GM12873 (cell line): ENCODE data around the gene SSBP1.

Experiments used
- TF ChIP-seq, protein P1 (sequence below): IDR thresholded peaks from 2 replicates; pipeline ENCODE4 v1.5.1; 2012; ENCODE audit warnings: low read depth, mild to moderate bottlenecking, moderate library complexity, low read length, control low read depth; ENCODE audit not compliant: insufficient read depth; ENCODE audit errors: missing control alignments

The SSBP1 gene

DNA sequence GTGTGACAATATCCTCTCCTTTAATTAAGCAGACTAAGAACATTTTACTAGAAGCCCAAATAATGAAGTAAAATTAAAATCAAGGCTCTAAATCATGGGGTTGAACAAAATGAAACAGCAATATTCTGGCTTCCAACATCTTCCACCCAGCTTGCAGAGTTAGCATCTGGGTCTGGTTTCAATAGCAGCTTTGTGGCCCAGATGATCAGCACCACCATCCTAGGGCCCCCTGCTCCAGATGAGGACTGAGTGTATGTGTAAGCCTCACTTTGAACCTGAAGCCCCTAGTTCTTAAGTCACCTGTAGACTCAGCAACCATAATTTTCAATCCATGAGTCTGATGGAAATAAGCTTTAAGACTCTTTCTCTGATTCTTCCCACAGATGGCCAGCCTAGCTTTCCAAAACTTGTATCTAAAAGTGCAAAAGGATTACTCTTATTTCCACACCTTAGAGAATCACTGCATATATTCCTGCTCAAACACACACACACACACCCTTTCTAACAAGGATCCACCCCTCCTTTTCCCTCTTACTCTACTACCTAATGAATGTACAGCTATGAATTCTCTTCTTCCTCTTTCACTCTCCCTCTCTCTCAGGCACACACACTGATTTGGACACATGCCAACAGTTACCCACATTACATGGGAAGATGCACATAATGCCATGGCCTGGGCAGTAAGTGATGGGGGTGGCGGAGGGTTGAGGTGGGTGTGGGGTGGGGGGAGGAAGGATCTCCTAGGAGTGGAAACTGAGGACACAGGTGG lies 39.7 kb upstream of the SSBP1 start:
- TF ChIP-seq, protein P1, sequence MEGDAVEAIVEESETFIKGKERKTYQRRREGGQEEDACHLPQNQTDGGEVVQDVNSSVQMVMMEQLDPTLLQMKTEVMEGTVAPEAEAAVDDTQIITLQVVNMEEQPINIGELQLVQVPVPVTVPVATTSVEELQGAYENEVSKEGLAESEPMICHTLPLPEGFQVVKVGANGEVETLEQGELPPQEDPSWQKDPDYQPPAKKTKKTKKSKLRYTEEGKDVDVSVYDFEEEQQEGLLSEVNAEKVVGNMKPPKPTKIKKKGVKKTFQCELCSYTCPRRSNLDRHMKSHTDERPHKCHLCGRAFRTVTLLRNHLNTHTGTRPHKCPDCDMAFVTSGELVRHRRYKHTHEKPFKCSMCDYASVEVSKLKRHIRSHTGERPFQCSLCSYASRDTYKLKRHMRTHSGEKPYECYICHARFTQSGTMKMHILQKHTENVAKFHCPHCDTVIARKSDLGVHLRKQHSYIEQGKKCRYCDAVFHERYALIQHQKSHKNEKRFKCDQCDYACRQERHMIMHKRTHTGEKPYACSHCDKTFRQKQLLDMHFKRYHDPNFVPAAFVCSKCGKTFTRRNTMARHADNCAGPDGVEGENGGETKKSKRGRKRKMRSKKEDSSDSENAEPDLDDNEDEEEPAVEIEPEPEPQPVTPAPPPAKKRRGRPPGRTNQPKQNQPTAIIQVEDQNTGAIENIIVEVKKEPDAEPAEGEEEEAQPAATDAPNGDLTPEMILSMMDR = no peak

- TF ChIP-seq, protein P1 = no peak
Measured at GRCh38 chr7:141699860-141700259, 38.3 kb upstream of the SSBP1 start.

GRCh38 chr7:141700296-141700847 lies 37.8 kb upstream of the SSBP1 start:
- TF ChIP-seq, protein P1 = no peak

GRCh38 chr7:141700848-141701371 lies 37.2 kb upstream of the SSBP1 start:
- TF ChIP-seq, protein P1 = no peak

GRCh38 chr7:141701489-141702046 lies 36.6 kb upstream of the SSBP1 start:
- TF ChIP-seq, protein P1 = no peak

GRCh38 chr7:141702047-141702567 lies 36.1 kb upstream of the SSBP1 start, which contains the start of gene DENND11:
Gene DENND11 (minus strand): TSS chr7:141702166. CDS start chr7:141702153, 13 bp downstream.
- TF ChIP-seq, protein P1 = no peak

- TF ChIP-seq, protein P1 = no peak
Measured at GRCh38 chr7:141702892-141703291, 35.3 kb upstream of the SSBP1 start.
